Right hindlimb (tissue), 1 donor: ENCODE results near the gene CABP2.

Experiments used
- DNase-seq: peaks from one replicate; pipeline ENCODE4 v3.0.0-alpha.2; 2018

The CABP2 gene

DNA sequence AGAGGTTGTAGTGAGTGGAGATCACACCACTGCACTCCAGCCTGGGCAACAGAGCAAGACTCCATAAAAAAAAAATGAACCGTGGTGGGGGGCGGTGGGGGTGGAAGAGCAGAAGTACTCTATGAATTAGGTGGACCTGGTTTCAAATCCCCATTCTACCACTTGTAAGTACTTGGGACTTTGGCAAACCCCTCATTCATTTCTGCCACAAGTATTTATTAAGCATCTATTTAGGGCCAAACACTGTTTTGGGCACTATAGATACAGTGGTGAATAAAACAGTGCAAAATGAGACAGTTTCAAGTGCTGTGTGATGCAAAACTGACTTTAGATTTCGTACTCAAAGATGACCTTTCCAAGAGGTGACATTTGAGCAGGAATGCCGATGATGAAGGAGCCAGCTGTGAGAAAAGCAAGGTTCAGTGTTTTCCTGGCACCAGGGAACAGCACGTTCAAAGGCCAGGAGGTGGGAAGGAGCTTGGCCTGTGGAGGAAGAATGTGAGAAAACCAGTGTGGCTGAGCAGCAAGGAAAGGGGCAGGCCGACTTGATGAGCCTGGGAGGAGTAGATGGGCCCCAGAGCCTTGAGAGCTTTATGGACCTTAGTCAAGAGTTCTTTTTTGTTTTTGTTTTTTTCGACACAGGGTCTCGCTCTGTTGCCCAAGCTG is 52.8 kb downstream of the CABP2 start:
- DNase-seq = no peak

DNA sequence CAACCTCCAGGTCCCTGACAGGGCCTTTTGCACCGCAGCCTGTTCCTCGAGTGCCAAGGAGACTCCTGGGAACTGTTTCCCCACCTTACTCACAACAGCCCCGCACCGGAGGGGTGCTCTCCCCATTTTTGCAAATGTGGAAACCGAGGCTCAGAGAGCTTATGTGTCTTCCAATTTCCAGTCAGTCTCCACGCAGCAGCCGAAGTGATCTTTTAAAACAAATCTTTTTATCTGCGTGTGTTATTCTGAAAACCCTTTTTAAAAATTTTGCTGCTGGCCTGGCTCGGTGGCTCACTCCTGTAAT is 53.8 kb downstream of the CABP2 start:
- DNase-seq = no peak
